Activated CD4-positive, alpha-beta T cell treated with anti-CD3 and anti-CD28 coated beads, Interleukin-2, amount 10 ng/mL, durations not matched to agents 7 days and 5 days (primary cell): ENCODE measurements around the gene TTC21A. TPM values are rescaled to one million over a fixed set of nuclear protein-coding genes. Genes with fewer than 3 reads are reported as not detected.

Experiments
- CTCF ChIA-PET: fragments of 350-600 bp; sonication (Branson Sonifier 250); formaldehyde crosslinking; loops from one replicate; lab custom pipeline; 2021; ENCODE audit warnings: antibody characterized with exemption; lab: Charles Lee
- POLR2A ChIA-PET: fragments of 350-600 bp; sonication (Branson Sonifier 250); formaldehyde crosslinking; loops from one replicate; lab custom pipeline; 2021; ENCODE audit warnings: antibody characterized with exemption; lab: Charles Lee
- DNase-seq: peaks from one replicate; pipeline ENCODE4 v3.0.0-alpha.2; 2020
- H3K27ac Mint-ChIP-seq: one replicate; pipeline ENCODE4 v1.8.0; 2021; ENCODE audit warnings: mild to moderate bottlenecking, moderate library complexity, mixed read lengths
- H3K27me3 Mint-ChIP-seq: one replicate; pipeline ENCODE4 v1.8.0; 2021; ENCODE audit warnings: mixed read lengths
- H3K36me3 Mint-ChIP-seq: one replicate; pipeline ENCODE4 v1.8.0; 2021; ENCODE audit warnings: low read depth, mixed read lengths
- H3K4me1 Mint-ChIP-seq: one replicate; pipeline ENCODE4 v1.8.0; 2021; ENCODE audit warnings: mixed read lengths
- H3K4me3 Mint-ChIP-seq: one replicate; pipeline ENCODE4 v1.8.0; 2021; ENCODE audit warnings: mild to moderate bottlenecking, moderate library complexity, mixed read lengths
- H3K9me3 Mint-ChIP-seq: one replicate; pipeline ENCODE4 v1.8.0; 2021; ENCODE audit warnings: mixed read lengths
- total RNA-seq, 2 experiments: library from RNA; stranded (reverse); gene quantifications; one replicate each; pipeline ENCODE4 v1.2.3, GENCODE V29; 2021

TTC21A gene
- total RNA-seq, 2 experiments from 2014 or later = 3.8 to 5.1 TPM

GRCh38 chr3:39124876-39125840 lies 17.7 kb downstream of the TTC21A start:
- POLR2A ChIA-PET = no interaction called here
- H3K36me3 Mint-ChIP-seq = no peaks in the 10 kb centered on the region
- no peak for DNase-seq
- H3K27ac Mint-ChIP-seq = no peak overlapping the region
- no peak overlapping the region for H3K4me3 Mint-ChIP-seq
- H3K27me3 Mint-ChIP-seq = peaks cover 14% of the 10 kb centered on the region
- H3K9me3 Mint-ChIP-seq = no peaks in the 10 kb centered on the region
- H3K4me1 Mint-ChIP-seq = peaks cover 22% of the 10 kb centered on the region
- CTCF ChIA-PET = interaction anchor here (0.5 to 3.2 kb wide), 7 partner anchors 9 to 287 kb away, joined by 3 to 13 read pairs (median 4); no protein-coding TSS in a partner anchor

- Mint-ChIP-seq H3K36me3 (no peaks in the 10 kb centered on the region), H3K27me3 (peaks cover 14% of the 10 kb centered on the region), H3K4me1 (peaks cover 22% of the 10 kb centered on the region), H3K4me3 (no peak overlapping the region), H3K27ac (no peak overlapping the region), H3K9me3 (no peaks in the 10 kb centered on the region)
- no peak for DNase-seq
- ChIA-PET CTCF (interaction anchor here (0.5 to 3.2 kb wide), 15 partner anchors 8 to 636 kb away, joined by 3 to 13 read pairs (median 4); partner anchors contain the start of genes GORASP1 and TTC21A), POLR2A (interaction anchor here (1.0 kb wide), 1 partner anchor 162 kb away, joined by 3 read pairs; no protein-coding TSS in a partner anchor)
Observed at GRCh38 chr3:39125841-39126500, 18.5 kb downstream of the TTC21A start.

DNA sequence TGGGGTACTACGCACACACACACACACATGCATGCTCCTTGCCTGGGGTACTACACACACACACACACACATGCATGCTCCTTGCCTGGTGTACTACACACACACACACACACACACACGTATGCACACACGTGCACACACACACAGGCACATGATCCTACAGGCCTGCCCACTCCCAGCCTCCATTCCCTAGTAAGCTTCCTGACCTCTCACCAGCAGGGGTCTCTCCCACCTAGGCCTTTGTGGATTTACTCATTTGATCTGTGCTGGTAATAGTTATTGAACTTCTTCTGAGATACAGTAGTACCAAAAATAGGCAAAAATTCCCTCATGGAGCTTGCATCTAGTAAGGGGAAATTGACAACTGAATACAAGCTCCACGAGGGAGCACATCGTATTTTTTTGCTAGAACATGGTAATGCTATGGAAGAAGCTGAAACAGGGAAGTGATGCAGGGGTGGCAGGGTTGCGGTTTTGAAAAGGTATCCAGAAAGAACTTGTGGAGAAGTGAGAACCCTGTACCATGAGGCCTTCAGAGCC lies 19.1 kb downstream of the TTC21A start:
- no peaks in the 10 kb centered on the region for H3K36me3 Mint-ChIP-seq
- peaks cover 22% of the 10 kb centered on the region for H3K4me1 Mint-ChIP-seq
- peaks cover 14% of the 10 kb centered on the region for H3K27me3 Mint-ChIP-seq
- POLR2A ChIA-PET = interaction anchor here (1.0 kb wide), 1 partner anchor 162 kb away, joined by 3 read pairs; no protein-coding TSS in a partner anchor
- H3K27ac Mint-ChIP-seq = no peak overlapping the region
- no peak overlapping the region for H3K4me3 Mint-ChIP-seq
- H3K9me3 Mint-ChIP-seq = no peaks in the 10 kb centered on the region
- DNase-seq = peak; percentile 48
- CTCF ChIA-PET = interaction anchor here (0.7 to 3.2 kb wide), 14 partner anchors 8 to 169 kb away, joined by 3 to 13 read pairs (median 4); partner anchors contain the start of genes GORASP1 and TTC21A

DNA sequence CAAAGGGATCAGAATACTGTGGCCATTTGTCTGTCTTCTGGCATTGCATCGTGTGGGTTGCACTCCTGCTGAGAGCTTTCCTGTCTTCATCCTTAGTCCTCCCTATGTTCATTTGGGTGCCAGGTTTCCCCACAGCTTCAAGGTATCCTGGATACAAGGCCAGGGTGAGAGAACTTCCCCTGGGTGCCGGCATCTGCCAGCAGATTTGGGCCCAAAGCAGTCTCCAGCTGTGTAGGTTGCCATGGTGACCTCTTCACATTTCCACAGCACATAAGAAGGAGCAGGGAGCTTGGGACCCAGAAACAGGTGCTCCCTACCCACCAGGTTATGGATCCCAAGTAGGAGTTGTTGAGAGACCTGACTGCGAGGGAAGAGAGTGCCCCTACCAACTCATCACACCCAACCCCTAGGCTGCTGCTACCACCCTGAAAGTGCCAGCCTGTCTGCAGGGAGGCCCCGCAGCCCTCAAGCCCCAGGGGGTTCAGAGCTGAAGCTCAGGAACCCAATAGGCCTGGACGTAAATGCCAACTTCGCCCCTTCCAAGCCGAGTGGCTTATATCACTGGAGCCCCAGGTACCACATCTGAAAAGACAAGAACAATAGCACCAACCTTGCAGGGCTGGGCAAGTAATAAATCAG lies 19.9 kb downstream of the TTC21A start:
- H3K27me3 Mint-ChIP-seq = peaks cover 14% of the 10 kb centered on the region
- H3K4me3 Mint-ChIP-seq = no peak overlapping the region
- no peak for DNase-seq
- ChIA-PET POLR2A (interaction anchor here (1.0 kb wide), 1 partner anchor 20 kb away, joined by 3 read pairs; no protein-coding TSS in a partner anchor), CTCF (interaction anchor here (0.7 to 3.2 kb wide), 13 partner anchors 9 to 168 kb away, joined by 3 to 13 read pairs (median 4); partner anchors contain the start of genes GORASP1 and TTC21A)
- no peaks in the 10 kb centered on the region for H3K9me3 Mint-ChIP-seq
- H3K27ac Mint-ChIP-seq = peak overlapping the region; percentile 77
- H3K4me1 Mint-ChIP-seq = peaks cover 22% of the 10 kb centered on the region
- H3K36me3 Mint-ChIP-seq = no peaks in the 10 kb centered on the region

DNA sequence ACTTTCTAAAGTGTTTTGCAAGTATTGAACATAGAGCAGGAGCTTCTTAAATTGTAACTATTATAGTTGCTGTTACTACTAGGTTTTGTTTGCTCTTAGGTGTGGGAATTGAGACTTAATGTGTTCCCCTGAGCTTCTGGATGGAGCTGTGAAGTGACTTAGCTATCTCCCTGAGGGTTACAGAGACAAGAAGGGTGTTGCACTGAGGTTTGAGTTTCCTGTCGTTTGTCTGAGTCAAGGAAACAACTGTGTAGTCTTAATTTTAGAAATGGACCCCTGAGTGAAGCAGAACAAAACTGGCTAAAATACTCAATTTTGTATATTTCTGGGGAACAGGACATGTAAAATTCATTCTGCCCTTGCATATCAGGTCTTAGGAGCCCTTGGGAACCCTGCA lies 20.4 kb downstream of the TTC21A start:
- Mint-ChIP-seq H3K36me3 (no peaks in the 10 kb centered on the region), H3K4me1 (peaks cover 22% of the 10 kb centered on the region), H3K9me3 (no peaks in the 10 kb centered on the region), H3K4me3 (no peak overlapping the region), H3K27ac (peak overlapping the region; percentile 77), H3K27me3 (peaks cover 10% of the 10 kb centered on the region)
- POLR2A ChIA-PET = interaction anchor here (1.0 kb wide), 1 partner anchor 19 kb away, joined by 3 read pairs; no protein-coding TSS in a partner anchor
- peak; percentile 37 for DNase-seq
- CTCF ChIA-PET = interaction anchor here (0.7 to 3.2 kb wide), 9 partner anchors 10 to 164 kb away, joined by 3 to 13 read pairs (median 7); no protein-coding TSS in a partner anchor

DNA sequence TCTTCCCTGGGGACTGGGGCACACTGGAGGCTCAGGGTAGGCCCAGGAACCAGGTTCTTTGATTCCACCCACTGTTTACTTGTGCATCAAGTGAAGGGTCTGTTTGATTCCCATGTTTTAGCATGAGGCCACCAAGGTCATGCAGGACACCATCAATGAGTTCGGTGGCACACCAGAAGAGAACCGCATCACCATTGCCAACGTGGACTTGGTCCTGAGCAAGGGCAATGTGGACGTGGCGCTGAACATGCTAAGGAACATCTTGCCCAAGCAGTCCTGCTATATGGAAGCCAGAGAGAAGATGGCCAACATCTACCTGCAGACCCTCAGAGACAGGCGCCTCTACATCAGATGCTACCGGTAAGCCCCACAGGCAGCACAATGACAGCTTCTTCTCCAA lies 21.5 kb downstream of the TTC21A start:
- H3K27ac Mint-ChIP-seq = peak overlapping the region; percentile 73
- peaks cover 2% of the 10 kb centered on the region for H3K27me3 Mint-ChIP-seq
- no peak for DNase-seq
- H3K4me3 Mint-ChIP-seq = no peak overlapping the region
- peaks cover 3% of the 10 kb centered on the region for H3K36me3 Mint-ChIP-seq
- ChIA-PET POLR2A (no interaction called here), CTCF (interaction anchor here (0.8 to 2.7 kb wide), 6 partner anchors 10 to 43 kb away, joined by 3 to 9 read pairs (median 4); no protein-coding TSS in a partner anchor)
- H3K4me1 Mint-ChIP-seq = peaks cover 22% of the 10 kb centered on the region
- H3K9me3 Mint-ChIP-seq = no peaks in the 10 kb centered on the region

GRCh38 chr3:39130026-39130425 lies 22.5 kb downstream of the TTC21A start:
- H3K36me3 Mint-ChIP-seq = peaks cover 3% of the 10 kb centered on the region
- POLR2A ChIA-PET = interaction anchor here (0.5 kb wide), 1 partner anchor 14 kb away, joined by 7 read pairs; no protein-coding TSS in a partner anchor
- CTCF ChIA-PET = interaction anchor here (1.4 to 2.2 kb wide), 3 partner anchors 9 to 15 kb away, joined by 3 to 6 read pairs (median 4); no protein-coding TSS in a partner anchor
- peak overlapping the region; percentile 22 for H3K27ac Mint-ChIP-seq
- no peaks in the 10 kb centered on the region for H3K9me3 Mint-ChIP-seq
- H3K4me1 Mint-ChIP-seq = peaks cover 22% of the 10 kb centered on the region
- DNase-seq = no peak
- no peaks in the 10 kb centered on the region for H3K27me3 Mint-ChIP-seq
- H3K4me3 Mint-ChIP-seq = no peak overlapping the region

- Mint-ChIP-seq H3K4me1 (peaks cover 22% of the 10 kb centered on the region), H3K27ac (no peak overlapping the region), H3K27me3 (no peaks in the 10 kb centered on the region), H3K36me3 (peaks cover 3% of the 10 kb centered on the region), H3K9me3 (no peaks in the 10 kb centered on the region), H3K4me3 (no peak overlapping the region)
- CTCF ChIA-PET = interaction anchor here (0.9 to 1.5 kb wide), 7 partner anchors 13 to 60 kb away, joined by 3 to 5 read pairs (median 4); partner anchors contain the start of genes GORASP1 and TTC21A
- DNase-seq = no peak
- POLR2A ChIA-PET = no interaction called here
Observed at GRCh38 chr3:39130693-39131265, 23.3 kb downstream of the TTC21A start.

DNA sequence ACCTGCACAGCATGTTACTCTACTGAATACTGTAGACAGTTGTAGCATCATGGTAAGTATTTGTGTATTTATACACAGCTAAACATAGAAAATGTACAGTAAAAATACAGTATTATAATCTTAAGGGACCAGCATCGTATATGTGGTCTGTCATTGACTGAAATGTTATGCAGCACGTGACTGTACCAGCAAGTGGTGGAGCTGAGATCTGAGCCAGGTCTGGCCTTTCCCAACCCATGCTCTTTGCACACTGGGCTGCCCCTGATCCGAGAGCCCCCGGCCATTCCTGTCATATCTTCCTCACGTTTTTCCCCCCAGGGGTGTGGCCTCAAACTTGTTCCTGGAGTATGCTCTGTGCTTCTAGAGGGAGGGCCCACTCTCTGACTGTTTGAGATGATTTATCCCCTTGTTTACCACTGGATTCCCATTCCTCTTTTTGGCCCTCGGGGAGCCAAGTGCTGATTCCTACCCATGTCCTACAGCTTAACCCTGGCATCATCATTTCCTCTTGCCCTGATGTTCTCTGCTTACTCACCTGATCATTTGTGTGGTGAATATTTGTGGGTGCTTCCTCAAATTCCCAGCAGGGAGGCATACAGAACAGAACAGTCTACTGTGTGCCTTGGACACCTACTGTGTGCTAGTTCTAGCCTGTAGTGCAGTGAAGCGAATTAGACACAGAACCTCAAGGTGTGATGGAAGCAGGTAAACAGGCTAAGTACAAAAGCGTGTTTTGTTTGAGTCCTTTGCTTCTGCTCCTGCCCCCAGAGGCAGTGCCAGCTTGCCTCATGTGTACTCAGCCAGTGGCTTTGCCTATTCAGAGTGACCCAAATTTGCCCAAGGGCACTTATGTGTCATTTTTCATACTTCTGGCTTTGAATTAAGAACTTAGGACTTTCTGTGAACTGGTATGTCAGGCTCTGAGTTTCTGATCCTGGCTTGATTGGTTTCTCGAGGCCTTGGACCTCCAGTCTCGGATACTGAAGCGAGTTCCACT lies 24.9 kb downstream of the TTC21A start:
- H3K4me3 Mint-ChIP-seq = no peak overlapping the region
- H3K27ac Mint-ChIP-seq = no peak overlapping the region
- no peaks in the 10 kb centered on the region for H3K27me3 Mint-ChIP-seq
- DNase-seq = no peak
- ChIA-PET CTCF (interaction anchor here (1.0 to 1.7 kb wide), 6 partner anchors 14 to 159 kb away, joined by 3 to 6 read pairs (median 3); no protein-coding TSS in a partner anchor), POLR2A (no interaction called here)
- peaks cover 13% of the 10 kb centered on the region for H3K4me1 Mint-ChIP-seq
- H3K36me3 Mint-ChIP-seq = peaks cover 3% of the 10 kb centered on the region
- H3K9me3 Mint-ChIP-seq = no peaks in the 10 kb centered on the region

DNA sequence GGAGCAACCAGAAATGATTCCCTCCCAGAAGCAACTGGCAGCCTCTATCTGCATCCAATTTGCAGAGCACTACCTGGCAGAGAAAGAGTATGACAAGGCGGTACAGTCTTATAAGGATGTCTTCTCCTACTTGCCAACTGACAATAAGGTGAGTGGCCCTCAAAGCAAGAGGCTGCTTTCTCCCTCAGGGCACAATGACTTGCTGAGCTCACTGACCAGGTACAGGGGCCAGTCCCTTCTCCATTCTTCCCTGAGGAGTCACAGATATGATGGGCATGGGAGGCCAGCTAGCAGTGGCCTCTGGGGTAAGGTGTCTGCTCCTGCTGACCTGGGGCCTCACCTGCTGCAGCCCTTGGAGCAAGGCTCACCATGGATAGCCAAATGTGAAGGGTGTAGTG lies 25.6 kb downstream of the TTC21A start:
- peaks cover 6% of the 10 kb centered on the region for H3K4me1 Mint-ChIP-seq
- no peak for DNase-seq
- POLR2A ChIA-PET = no interaction called here
- CTCF ChIA-PET = interaction anchor here (1.2 to 2.2 kb wide), 5 partner anchors 8 to 158 kb away, joined by 3 to 10 read pairs (median 4); no protein-coding TSS in a partner anchor
- peaks cover 3% of the 10 kb centered on the region for H3K36me3 Mint-ChIP-seq
- no peak overlapping the region for H3K27ac Mint-ChIP-seq
- H3K4me3 Mint-ChIP-seq = no peak overlapping the region
- no peaks in the 10 kb centered on the region for H3K9me3 Mint-ChIP-seq
- H3K27me3 Mint-ChIP-seq = no peaks in the 10 kb centered on the region
